GM12801 (cell line): Measurements from ENCODE around the gene CARMIL1.

Source experiments
- TF ChIP-seq, protein P1 (sequence below): IDR thresholded peaks from one replicate; pipeline ENCODE4 v1.5.1; 2011; ENCODE audit warnings: control low read depth; ENCODE audit not compliant: insufficient read length; ENCODE audit errors: extremely low read depth

CARMIL1 gene

GRCh38 chr6:25311331-25311840 lies 32.2 kb downstream of the CARMIL1 start:
- TF ChIP-seq, protein P1, sequence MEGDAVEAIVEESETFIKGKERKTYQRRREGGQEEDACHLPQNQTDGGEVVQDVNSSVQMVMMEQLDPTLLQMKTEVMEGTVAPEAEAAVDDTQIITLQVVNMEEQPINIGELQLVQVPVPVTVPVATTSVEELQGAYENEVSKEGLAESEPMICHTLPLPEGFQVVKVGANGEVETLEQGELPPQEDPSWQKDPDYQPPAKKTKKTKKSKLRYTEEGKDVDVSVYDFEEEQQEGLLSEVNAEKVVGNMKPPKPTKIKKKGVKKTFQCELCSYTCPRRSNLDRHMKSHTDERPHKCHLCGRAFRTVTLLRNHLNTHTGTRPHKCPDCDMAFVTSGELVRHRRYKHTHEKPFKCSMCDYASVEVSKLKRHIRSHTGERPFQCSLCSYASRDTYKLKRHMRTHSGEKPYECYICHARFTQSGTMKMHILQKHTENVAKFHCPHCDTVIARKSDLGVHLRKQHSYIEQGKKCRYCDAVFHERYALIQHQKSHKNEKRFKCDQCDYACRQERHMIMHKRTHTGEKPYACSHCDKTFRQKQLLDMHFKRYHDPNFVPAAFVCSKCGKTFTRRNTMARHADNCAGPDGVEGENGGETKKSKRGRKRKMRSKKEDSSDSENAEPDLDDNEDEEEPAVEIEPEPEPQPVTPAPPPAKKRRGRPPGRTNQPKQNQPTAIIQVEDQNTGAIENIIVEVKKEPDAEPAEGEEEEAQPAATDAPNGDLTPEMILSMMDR = no peak

GRCh38 chr6:25312034-25312620 lies 33.0 kb downstream of the CARMIL1 start:
- TF ChIP-seq, protein P1 = no peak

DNA sequence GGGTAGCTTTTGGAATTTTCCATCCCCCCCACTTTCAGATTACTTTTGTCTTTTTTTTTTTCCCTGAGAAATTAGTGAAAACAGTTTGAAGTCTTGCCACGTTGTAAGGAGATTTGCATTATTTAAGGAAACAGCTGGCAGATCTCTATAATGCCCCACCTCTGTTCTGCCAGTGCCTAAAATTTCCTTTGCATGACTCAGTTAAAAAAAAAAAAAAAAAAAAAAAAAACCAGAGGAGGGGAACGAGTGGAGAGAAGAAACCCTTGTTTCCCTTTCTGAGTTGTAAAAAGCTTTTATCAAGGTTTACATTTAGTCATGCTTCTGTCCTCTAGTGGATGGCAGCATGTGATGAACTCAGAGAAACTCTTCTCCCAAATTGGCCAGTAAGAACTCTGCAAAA lies 33.5 kb downstream of the CARMIL1 start:
- TF ChIP-seq, protein P1 = no peak

DNA sequence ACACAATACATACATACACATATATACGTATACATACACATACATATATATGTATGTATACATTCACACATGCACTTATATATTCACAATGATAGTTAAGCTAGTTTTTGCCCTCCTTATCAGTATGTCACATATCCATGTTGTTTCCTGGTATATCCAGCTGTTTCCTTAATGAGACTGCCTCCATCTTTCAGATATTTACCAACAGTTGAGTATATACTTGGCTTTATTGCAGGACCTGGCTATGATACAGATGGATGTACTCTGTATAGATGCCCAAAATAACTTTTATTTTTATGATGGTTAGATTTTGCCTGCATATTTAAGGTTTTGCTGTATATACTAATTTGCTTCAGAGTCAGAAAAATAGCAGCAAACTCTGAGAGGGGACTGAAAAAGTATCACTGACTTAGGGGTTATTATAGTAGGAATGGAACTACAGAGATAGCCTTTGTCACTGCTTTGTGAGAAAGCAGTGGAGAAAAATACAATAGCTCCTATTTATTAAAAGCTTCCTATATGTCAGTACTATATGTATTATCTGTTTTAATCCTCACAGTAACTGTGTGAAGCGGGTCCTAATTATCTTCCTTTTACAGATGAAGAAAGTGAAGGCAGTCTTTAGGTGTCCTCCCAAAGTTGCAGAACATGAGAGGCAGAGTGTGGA lies 35.5 kb downstream of the CARMIL1 start:
- TF ChIP-seq, protein P1 = no peak

- TF ChIP-seq, protein P1 = no peak
These were observed 36.3 kb downstream of the CARMIL1 start for GRCh38 chr6:25315194-25316177.

GRCh38 chr6:25316626-25317025 lies 37.5 kb downstream of the CARMIL1 start:
- TF ChIP-seq, protein P1 = no peak

DNA sequence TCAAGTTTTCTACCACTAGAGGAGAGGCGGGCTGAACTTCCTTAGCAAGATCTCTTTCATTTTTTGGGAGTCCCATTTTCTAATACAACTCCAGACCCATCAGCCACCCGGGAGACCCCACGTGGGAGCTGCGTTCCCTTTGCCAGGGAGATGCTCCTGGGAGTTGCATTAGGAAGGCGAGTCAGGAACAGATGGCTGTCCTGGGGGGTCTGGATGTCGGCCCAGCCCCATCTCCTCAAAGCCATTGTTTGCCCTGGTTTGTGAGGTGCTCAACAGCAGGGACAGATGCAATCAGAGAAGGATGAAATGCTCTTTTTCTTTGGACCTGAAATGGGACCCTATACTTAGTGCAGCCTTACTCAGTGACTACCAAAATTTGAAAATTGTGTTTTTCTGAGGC lies 39.4 kb downstream of the CARMIL1 start:
- TF ChIP-seq, protein P1 = no peak
